NCI-H2196 treated with DMSO at 0.1 percent for 48 hours (cell line): ENCODE data around the gene CHRNE.
A peak's percentile ranks its signal among the peaks of the same experiment; 100 is the strongest.
"Not testable (repeated sequence)": the region's sequence is repeated elsewhere in the genome, so short reads cannot be mapped to it uniquely, and the experiment has no call there.

ENCODE experiments used
- DNase-seq: peaks from one replicate; lab custom pipeline; 2025; ENCODE audit not compliant: unreplicated experiment; lab: John Stamatoyannopoulos, UW

The CHRNE gene

GRCh38 chr17:4939796-4940554, 37.1 kb upstream of the CHRNE start, which contains the start of the genes RNF167 and SLC25A11:
Gene RNF167, plus strand, starts transcription at chr17:4940268. Its CDS starts 642 bp downstream, at chr17:4940910.
Gene SLC25A11, minus strand, starts transcription at chr17:4940046. Its CDS starts 136 bp downstream, at chr17:4939910.
- peak; percentile 84 for DNase-seq

GRCh38 chr17:4939546-4939795, 36.6 kb upstream of the CHRNE start:
- DNase-seq: no peak

GRCh38 chr17:4938688-4939545, 36.0 kb upstream of the CHRNE start:
- DNase-seq: no peak

GRCh38 chr17:4938069-4938491, 35.2 kb upstream of the CHRNE start:
- no peak for DNase-seq

GRCh38 chr17:4937553-4937952, 34.7 kb upstream of the CHRNE start:
- DNase-seq: no peak

DNA sequence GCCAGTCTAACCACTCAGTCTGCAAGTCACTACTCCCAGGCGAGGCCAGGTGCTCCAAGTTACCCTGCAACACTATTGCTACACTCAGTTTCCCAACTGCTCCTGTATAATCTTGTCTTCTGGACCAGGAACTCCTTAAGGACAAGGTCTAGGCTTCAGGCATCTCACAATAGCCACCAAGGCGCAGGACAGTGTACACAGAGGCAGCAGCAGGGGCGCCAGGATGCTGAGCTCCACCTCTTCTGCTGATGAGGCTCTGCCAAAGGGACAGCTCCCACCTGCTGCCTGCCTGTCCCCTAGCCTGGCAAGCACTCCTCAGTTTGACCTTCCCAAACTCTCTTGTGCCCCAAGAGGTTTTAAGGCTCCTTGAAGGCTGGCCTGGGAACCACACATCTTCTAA, 33.5 kb upstream of the CHRNE start:
- DNase-seq: no peak

DNA sequence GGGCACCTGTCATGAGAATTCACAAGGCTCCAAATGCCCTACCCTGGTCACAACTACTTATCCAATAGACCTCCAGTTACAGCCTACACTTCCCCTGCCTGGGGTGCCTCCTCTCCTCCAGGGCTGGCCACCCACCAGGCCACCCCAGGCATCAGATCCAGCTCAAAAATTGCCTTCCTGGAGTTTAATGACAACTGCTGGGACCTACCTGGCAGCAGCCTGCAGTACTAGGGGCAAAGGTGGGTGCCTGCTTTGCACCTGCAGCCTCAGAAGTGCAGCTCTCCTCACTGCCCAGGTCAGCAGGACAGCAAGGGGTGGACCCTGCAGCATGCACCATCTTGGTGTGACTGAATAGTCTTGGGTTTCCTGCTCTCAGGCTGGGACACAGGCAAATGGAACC, 32.8 kb upstream of the CHRNE start:
- DNase-seq: no peak

DNA sequence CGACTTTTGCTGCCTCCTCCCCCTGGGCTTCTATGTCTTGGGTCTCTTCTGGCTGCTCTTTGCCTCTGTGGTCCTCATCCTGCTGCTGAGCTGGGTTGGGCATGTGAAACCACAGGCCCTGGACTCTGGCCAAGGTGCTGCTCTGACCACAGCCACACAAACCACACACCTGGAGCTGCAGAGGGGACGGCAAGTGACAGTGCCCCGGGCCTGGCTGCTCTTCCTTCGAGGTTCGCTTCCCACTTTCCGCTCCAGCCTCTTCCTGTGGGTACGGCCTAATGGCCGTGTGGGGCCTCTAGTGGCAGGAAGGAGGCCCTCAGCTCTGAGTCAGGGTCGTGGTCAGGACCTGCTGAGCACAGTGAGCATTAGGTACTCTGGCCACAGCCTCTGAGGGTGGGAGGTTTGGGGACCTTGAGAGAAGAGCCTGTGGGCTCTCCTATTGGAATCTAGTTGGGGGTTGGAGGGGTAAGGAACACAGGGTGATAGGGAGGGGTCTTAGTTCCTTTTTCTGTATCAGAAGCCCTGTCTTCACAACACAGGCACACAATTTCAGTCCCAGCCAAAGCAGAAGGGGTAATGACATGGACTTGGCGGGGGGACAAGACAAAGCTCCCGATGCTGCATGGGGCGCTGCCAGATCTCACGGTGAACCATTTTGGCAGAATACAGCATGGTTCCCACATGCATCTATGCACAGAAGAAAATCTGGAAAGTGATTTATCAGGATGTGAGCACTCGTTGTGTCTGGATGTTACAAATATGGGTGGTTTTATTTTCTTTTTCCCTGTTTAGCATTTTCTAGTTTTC, 31.5 kb upstream of the CHRNE start:
- no peak for DNase-seq

DNA sequence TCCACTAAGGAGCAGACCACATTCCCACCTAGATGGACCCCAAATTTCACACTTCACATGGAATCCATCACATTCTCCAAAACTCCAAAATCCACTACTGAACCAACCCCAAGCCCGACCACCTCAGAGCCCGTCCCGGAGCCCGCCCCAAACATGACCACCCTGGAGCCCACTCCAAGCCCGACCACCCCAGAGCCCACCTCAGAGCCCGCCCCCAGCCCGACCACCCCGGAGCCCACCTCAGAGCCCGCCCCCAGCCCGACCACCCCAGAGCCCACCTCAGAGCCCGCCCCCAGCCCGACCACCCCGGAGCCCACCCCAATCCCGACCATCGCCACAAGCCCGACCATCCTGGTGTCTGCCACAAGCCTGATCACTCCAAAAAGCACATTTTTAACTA, 30.7 kb upstream of the CHRNE start:
- no peak for DNase-seq

GRCh38 chr17:4932756-4933155, 29.9 kb upstream of the CHRNE start:
- DNase-seq: no peak

DNA sequence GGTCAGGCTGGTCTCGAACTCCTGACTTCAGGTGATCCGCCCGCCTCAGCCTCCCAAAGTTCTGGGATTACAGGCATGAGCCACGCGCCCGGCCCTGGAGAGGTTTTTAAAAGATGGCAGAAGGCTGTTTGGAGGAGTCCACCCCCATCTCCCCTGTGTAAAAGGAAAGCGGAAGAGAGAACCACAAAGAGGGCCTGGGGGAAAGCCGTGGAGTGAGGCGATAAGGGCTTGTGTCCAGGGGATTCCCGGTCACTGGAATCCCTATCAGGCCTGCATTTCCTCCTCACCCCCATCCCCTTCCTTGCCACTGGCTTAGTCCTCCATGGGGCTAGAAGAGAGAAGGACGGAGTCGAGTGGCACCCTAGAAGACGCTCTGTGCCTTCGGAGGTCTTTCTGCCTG, 29.1 kb upstream of the CHRNE start, which contains the start of gene GP1BA:
Gene GP1BA, plus strand, starts transcription at position 315 of the 400 bp plus-strand sequence. CDS start 328 bp downstream, outside the sequence.
- no peak for DNase-seq

- no peak for DNase-seq
Observed at GRCh38 chr17:4928881-4929280, 26.0 kb upstream of the CHRNE start.

DNA sequence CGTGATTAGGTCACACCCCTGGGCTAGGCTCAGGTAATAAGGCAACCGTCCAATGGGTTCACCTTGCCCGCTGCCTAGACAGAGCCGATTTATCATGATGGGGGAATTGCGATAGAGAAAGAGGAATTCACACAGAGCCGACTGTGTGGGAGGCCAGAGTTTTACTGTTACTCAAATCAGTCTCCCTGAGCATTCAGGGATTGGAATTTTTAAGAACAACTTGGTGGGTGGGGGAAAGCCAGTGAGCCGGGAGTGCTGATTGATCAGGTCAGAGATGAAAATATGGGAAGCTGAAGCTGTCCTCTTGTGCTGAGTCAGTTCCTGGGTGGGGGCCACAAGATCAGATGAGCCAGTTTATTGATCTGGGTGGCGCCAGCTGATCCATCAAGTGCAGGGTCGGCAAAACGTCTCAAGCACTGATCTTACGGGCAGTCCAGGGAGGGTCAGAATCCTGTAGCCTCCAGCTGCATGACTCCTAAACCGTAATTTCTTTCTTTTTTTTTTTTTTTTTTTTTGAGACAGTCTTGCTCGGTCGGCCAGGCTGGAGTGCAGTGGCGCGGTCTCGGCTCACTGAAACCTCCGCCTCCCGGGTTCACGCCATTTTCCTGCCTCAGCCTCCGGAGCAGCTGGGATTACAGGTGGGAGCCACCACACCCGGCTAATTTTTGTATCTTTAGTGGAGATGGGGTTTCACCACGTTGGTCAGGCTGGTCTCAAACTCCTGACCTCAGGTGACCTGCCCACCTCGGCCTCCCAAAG, 23.9 kb upstream of the CHRNE start:
- DNase-seq: not testable (repeated sequence)

DNA sequence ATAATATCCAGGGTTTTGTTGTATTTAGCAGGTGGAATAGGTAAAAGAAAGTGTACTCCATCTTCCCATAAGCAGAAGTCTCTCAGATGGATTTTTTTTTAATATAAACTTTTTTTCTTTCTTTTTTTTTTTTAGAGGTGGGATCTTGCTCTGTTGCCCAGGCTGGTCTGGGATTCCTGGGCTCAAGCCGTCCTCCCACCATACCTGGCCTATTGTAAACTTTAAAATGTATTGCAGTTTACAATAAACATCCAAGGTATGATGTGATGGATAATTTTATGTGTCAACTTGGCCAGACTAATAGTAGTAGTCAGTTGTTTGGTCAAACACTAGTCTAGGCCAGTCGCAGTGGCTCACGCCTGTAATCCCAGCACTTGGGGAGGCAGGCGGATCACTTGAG, 18.4 kb upstream of the CHRNE start:
- DNase-seq: no peak

DNA sequence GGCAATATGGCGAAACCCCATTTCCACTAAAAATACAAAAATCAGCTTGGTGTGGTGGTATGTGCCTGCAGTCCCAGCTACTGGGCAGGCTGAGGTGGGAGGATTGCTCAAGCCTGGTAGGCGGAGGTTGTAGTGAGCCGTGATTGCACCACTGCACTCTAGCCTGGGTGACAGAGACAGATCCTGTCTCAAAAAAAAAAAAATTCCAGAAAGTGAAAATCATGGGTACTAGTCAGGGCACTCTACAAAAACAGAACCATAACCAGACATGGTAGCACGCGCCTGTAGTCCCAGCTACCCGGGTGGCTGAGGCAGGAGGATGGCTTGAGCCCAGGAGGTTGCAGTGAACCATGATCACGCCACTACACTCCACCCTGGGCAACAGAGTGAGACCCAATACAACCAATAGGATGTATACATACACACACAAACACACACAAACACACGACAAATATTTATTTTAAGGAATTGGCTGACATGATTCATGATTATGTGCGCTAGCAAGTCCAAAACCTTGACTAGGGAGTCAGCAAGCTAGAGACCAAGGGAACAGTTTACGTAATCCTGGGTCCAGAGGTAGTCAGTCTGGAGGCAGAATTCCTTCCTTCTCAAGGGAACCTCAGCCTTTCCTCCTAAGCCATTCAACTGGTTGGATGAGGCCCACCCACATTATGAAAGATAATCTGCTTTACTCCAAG, 17.6 kb upstream of the CHRNE start:
- no peak for DNase-seq

DNA sequence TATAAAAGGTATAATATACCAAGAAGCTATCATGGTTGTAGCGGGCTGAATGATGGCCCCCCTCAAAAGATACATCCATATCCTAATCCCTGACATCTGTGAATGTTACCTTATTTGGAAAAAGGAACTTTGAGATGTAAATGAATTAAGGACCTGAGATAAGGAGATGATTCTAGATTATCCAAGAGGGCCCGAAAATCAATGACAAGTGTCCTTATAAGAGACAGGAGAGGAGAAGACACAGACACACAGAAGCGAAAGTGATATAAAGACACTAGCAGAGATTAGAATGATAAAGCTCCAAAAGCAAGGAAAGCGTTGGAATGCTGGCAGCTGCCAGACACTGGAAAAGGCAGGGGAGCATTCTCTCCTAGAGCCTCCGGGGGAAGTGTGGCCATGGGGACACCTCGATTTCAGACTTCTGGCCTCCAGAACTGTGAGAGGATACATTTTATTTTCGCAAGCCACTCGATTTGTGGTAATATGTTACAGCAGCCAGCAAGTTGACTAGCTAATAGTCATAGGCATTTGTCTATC, 16.7 kb upstream of the CHRNE start:
- no peak for DNase-seq

DNA sequence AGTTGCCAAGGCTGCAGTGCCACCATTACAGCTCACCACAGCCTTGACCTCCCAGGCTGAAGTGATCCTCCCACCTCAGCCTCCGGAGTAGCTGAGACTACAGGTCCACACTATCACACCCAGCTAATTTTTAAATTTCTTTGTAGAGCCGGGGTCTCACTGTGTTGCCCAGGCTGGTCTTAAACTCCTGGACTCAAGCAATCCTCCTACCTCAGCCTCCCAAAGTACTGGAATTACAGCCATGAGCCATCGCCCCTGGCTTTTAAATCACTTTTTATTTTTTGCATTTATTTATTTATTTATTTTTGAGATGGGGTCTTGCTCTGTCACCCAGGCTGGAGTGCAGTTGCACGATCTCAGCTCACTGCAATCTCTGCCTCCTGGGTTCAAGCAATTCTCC, 11.7 kb upstream of the CHRNE start:
- DNase-seq: not testable (repeated sequence)

DNA sequence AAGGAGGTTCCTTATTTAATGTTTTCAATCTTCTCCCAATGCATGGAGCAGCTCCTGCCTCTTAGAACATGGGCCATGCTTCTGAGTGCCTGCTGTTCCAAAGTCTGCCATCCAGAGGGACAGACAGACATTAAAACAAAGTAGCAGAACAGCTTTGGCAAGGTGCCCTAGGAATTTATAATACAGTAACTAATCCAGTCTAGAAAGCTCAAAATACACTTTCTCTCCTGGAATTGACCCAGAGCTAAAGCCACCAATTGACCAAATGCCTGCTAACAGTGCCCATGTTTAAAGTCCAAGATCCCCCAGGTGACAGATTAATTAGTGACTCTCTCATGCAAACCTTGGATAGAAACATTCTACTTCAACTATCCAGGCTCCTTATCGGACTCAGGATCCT, 11.1 kb upstream of the CHRNE start:
- DNase-seq: no peak

GRCh38 chr17:4908711-4909496, 6.0 kb upstream of the CHRNE start:
- DNase-seq: peak; percentile 71
